HL-60 (cell line): ENCODE results near the gene TNXB.
"Not testable (repeated sequence)": the region's sequence is repeated elsewhere in the genome, so short reads cannot be mapped to it uniquely, and the experiment has no call there.

Source experiments
- DNase-seq, 2 experiments: peaks; one replicate each; pipeline ENCODE4 v3.0.0-alpha.2; 2010 to 2020; ENCODE audit warnings: low read depth in 1 of 2, low spot score in 1 of 2
- H3K27ac ChIP-seq: fragments of 250-450 bp; sonication (Bioruptor Pico); replicated peaks from 2 replicates; pipeline ENCODE4 v1.5.1; 2020; ENCODE audit warnings: mild to moderate bottlenecking, moderate library complexity
- H3K27me3 ChIP-seq: fragments of 250-450 bp; sonication (Bioruptor Pico); 2 replicates; pipeline ENCODE4 v1.5.1; 2021; ENCODE audit warnings: mild to moderate bottlenecking, moderate library complexity; ENCODE audit not compliant: insufficient read depth, poor library complexity, severe bottlenecking
- H3K4me3 ChIP-seq: replicated peaks from 2 replicates; pipeline ENCODE4 v1.5.1; 2011; ENCODE audit warnings: mild to moderate bottlenecking, control low read depth, low read length; ENCODE audit not compliant: insufficient read depth
- GABPA ChIP-seq: IDR thresholded peaks from 2 replicates; pipeline ENCODE4 v1.6.1; 2012; ENCODE audit warnings: low read depth
- POLR2AphosphoS5 ChIP-seq: IDR thresholded peaks from 2 replicates; pipeline ENCODE4 v1.6.1; 2012; ENCODE audit warnings: low read depth
- SPI1 ChIP-seq: IDR thresholded peaks from 2 replicates; pipeline ENCODE4 v1.6.1; 2012; ENCODE audit warnings: low read depth, mild to moderate bottlenecking, borderline replicate concordance
- TF ChIP-seq, protein P1 (sequence below): IDR thresholded peaks from one replicate; pipeline ENCODE4 v1.5.1; 2011; ENCODE audit warnings: low read length, control low read depth, inconsistent platforms; ENCODE audit not compliant: insufficient read depth
- TF ChIP-seq, protein P2 (sequence below): IDR thresholded peaks from 2 replicates; pipeline ENCODE4 v1.6.1; 2012; ENCODE audit warnings: low read depth; ENCODE audit not compliant: insufficient replicate concordance

The TNXB gene

GRCh38 chr6:32047084-32047478 is 62.1 kb downstream of the TNXB start:
- TF ChIP-seq, protein P1, sequence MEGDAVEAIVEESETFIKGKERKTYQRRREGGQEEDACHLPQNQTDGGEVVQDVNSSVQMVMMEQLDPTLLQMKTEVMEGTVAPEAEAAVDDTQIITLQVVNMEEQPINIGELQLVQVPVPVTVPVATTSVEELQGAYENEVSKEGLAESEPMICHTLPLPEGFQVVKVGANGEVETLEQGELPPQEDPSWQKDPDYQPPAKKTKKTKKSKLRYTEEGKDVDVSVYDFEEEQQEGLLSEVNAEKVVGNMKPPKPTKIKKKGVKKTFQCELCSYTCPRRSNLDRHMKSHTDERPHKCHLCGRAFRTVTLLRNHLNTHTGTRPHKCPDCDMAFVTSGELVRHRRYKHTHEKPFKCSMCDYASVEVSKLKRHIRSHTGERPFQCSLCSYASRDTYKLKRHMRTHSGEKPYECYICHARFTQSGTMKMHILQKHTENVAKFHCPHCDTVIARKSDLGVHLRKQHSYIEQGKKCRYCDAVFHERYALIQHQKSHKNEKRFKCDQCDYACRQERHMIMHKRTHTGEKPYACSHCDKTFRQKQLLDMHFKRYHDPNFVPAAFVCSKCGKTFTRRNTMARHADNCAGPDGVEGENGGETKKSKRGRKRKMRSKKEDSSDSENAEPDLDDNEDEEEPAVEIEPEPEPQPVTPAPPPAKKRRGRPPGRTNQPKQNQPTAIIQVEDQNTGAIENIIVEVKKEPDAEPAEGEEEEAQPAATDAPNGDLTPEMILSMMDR, result no peak
- TF ChIP-seq GABPA, result no peak
- TF ChIP-seq SPI1, result no peak
- TF ChIP-seq, protein P2, sequence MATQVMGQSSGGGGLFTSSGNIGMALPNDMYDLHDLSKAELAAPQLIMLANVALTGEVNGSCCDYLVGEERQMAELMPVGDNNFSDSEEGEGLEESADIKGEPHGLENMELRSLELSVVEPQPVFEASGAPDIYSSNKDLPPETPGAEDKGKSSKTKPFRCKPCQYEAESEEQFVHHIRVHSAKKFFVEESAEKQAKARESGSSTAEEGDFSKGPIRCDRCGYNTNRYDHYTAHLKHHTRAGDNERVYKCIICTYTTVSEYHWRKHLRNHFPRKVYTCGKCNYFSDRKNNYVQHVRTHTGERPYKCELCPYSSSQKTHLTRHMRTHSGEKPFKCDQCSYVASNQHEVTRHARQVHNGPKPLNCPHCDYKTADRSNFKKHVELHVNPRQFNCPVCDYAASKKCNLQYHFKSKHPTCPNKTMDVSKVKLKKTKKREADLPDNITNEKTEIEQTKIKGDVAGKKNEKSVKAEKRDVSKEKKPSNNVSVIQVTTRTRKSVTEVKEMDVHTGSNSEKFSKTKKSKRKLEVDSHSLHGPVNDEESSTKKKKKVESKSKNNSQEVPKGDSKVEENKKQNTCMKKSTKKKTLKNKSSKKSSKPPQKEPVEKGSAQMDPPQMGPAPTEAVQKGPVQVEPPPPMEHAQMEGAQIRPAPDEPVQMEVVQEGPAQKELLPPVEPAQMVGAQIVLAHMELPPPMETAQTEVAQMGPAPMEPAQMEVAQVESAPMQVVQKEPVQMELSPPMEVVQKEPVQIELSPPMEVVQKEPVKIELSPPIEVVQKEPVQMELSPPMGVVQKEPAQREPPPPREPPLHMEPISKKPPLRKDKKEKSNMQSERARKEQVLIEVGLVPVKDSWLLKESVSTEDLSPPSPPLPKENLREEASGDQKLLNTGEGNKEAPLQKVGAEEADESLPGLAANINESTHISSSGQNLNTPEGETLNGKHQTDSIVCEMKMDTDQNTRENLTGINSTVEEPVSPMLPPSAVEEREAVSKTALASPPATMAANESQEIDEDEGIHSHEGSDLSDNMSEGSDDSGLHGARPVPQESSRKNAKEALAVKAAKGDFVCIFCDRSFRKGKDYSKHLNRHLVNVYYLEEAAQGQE, result no peak
- TF ChIP-seq POLR2AphosphoS5, result no peak
- H3K27ac ChIP-seq, result no peak overlapping the region
- no peak overlapping the region for H3K4me3 ChIP-seq
- no peak for DNase-seq
- peaks cover 3% of the 10 kb centered on the region for H3K27me3 ChIP-seq

GRCh38 chr6:32046450-32047083 is 62.6 kb downstream of the TNXB start:
- H3K4me3 ChIP-seq, result no peak overlapping the region
- DNase-seq, result no peak

GRCh38 chr6:32045811-32046449 is 63.2 kb downstream of the TNXB start:
- no peak for DNase-seq
- no peak for TF ChIP-seq POLR2AphosphoS5
- TF ChIP-seq, protein P2, result no peak
- no peak for TF ChIP-seq GABPA
- no peak for TF ChIP-seq SPI1
- TF ChIP-seq, protein P1, result no peak
- Histone ChIP-seq H3K27ac (no peak overlapping the region), H3K27me3 (no peaks in the 10 kb centered on the region), H3K4me3 (no peak overlapping the region)

More at GRCh38 chr6:32046450-32047083, 62.6 kb downstream of the TNXB start:
- TF ChIP-seq GABPA (no peak), POLR2AphosphoS5 (no peak), SPI1 (no peak)
- TF ChIP-seq, protein P2, result no peak
- TF ChIP-seq, protein P1, result no peak
- Histone ChIP-seq H3K27me3 (peaks cover under 1% of the 10 kb centered on the region), H3K27ac (no peak overlapping the region)

DNA sequence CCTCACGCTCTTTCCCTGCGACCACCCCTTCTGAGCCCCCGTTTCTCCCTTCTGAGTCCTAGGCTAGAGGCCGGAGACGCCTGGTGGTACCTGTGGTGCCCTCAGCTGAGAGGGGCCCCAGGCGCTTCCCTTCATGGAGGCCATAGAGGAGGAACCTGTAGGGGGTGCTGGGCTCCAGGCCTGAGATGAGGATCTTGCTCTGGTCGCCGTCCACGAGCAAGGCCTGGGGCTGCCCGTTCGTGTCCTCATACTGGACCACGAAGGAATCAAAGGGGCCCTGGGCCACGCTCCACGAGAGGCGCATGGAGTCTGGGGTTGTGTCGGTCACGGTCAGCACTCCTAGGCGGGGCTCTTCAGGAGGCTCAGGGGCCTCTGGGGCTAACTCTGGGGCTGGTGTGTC is 64.2 kb downstream of the TNXB start:
- not testable (repeated sequence) for H3K27me3 ChIP-seq, H3K4me3 ChIP-seq, DNase-seq, H3K27ac ChIP-seq

DNA sequence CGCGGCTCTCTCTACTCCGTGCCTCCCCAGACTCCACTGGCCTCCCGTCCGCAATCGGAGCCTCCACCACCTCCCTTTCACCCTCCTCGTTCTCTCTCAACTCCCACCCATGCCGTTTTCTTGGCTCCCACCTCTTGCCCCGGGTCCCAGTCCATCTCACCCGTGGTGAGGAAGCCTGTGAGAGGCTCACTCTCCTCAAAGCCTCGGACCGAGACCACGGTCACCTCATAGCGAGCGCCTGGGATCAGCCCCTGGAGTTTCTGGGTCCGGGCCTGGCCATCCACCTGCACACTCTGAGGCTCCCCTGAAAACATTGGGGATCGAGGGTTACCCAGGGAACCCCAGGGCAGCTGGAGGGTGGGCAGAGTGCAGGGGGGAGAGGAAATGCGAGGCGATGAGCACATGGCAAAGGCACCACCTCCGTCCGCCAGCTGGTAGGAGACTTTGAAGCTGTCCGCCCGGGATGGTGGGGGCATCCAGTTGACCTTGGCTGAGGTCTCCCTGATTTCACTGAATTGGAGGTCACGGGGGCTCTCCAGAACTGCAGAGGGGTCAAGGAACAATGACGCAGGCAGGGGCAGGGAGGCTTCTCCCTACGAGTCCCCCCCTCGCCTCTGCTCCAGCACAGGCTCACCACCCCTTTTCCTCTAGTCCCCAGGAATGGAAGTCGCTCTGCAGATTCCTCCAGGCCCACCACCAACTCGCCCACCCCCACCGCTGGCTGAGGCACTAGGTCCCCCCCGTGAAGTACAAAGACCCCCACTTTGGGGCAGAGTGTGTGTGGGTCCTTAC is 65.4 kb downstream of the TNXB start:
- DNase-seq, H3K4me3 ChIP-seq, H3K27ac ChIP-seq, H3K27me3 ChIP-seq: not testable (repeated sequence)
